Measurements from ENCODE around the gene AP2M1.

Gene AP2M1

DNA sequence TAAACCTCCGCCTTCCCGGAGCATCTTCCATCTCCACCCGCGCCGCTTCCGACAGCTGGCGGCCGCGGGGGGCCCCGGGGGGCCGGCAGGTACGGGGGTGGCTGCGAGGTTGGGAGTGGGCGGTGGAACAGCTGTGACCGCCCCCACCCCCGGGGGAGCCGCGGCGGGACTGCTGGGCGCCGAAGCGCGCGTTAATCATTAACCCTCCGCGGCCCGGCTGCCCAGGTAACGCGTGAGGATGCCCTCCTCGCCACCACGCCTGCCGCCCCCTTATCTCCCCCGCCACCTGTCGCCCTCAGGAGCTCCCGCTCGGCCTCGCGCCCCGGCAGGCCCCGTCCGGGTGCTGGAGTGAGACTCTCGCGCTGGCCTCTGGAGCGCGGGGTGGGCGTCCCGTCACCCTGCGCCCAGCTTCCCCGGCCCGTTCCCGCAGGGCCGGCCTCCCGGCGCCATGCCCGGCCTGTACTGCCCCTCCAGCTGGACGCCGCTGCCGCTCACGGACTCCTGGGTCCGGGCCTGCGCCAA, 55.5 kb downstream of the AP2M1 start:
- DNase-seq = no peak

DNA sequence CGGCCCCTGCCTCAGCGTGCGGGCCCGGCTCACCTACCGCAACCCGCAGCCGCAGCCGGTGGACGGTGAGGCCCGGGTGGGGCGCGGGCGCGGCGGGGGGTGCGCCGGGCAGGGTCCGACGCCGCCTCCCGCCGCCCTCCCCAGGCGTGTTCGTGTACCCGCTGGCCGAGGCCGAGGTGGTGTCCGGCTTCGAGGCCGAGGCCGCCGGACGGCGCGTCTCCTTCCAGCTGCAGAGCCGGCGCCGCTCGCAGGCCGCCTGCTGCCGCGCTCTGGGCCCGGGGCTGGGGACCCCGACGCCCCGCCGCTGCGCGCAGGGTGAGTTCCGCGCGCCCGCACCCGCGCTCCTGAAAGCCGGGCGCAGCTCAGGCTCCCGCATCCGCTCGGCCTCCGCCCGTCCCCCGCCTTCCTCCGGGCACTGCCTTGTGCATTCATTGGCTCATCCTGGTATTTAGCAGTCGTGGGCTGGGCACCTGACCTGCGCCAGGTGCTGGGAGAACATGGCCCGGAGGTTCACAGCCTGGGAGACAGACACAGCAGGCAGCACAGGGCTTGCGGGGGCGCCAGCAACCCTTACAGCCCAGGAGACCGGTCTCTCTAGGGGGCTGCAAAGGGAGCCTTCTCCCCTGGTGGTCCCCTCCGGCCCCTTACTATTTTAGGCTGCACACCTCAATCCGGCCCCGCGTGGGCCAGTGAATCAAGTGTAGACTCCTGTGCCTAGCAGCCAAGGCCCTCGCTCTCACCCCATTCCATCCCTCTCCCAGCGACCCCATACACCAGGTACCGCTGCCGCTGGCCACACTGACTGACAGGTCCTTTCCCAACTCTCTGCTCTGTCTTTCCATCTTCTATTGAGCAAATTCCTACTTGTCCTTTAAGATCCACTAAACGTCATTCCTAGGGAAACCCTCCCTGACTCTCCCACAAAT, 56.2 kb downstream of the AP2M1 start:
- no peak for DNase-seq

DNA sequence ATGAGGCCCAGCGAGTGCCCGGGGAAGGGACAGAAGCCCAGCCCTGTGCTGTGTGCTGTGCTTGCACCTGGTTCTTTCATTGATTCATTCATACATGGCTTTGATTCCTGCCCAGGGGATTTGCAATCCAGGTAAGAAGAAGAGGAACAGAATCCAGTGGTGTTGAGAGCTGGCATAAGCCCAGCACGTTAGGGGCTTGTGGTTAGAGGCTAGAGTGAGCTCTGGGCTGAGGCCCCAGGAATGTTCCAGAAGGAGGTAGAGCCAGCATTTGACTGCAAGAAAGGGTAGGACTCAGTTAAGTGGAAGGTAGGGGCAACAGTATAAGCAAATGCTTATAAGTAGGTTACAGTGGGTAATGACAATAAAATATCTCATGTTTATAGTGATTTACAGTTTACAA, 57.0 kb downstream of the AP2M1 start:
- no peak for DNase-seq

DNA sequence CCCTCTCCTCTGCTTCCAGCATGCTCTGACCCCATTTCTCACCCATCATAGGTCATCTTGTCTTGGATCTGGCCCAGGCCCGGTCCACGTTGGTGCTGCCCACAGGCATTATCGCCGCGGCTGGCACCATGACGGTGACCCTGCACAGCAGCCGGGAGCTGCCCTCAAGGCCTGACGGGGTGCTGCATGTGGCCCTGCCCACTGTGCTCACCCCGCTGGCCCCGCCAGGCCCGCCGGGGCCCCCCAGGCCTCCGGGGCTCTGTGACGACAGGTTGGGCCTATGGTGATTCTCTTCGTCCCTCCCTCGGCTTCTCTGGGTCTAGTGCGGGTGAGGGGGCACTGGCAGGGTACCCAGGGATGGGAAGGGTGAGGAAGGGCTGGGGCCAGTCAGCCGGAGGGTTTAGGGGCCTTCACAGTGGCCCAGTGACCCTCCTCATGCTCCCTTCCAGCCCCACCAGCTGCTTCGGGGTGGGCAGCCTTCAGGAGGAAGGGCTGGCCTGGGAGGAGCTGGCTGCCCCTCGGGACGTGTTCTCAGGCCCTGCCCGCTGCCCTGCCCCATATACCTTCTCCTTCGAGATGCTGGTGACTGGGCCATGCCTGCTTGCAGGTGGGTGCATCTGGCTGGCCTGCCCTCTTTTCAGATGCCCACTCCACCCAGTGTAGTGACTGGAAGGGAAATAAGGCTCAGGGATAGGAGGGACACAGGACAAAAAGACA, 58.6 kb downstream of the AP2M1 start:
- DNase-seq = no peak
